IMR-90 (cell line): ENCODE measurements around the gene TYW5. TPM values are rescaled to one million over a fixed set of nuclear protein-coding genes. Genes with fewer than 3 reads are reported as not detected.

Source experiments
- ATAC-seq: fragments of 200-7000 bp; cut with Tn5 transposase; 2 replicates; pipeline ENCODE4 v1.9.1; 2020; ENCODE audit warnings: low read depth, mild to moderate bottlenecking, moderate library complexity
- BruUV-seq: library from RNA; stranded (reverse); fragments of 400-500 nt; replicated peaks from 2 replicates; lab custom pipeline; 2021; lab: Mats Ljungman, UMichigan
- CTCF ChIA-PET: fragments of 300-600 bp; formaldehyde crosslinking; extraction: SDS; loops from one replicate; lab custom pipeline; 2021; ENCODE audit warnings: antibody characterized with exemption; lab: Yijun Ruan, JAX
- POLR2A ChIA-PET: fragments of 300-600 bp; sonication (Branson Sonifier 250); formaldehyde crosslinking; loops from one replicate; lab custom pipeline; 2022; ENCODE audit warnings: antibody characterized with exemption; ENCODE audit not compliant: unreplicated experiment; lab: Charles Lee
- DNase-seq: peaks from one replicate; pipeline ENCODE4 v3.0.0; 2013
- H2AFZ ChIP-seq: replicated peaks from 2 replicates; pipeline ENCODE3; 2013; ENCODE audit warnings: low read length, mild to moderate bottlenecking; ENCODE audit not compliant: poor library complexity
- H2AK5ac ChIP-seq: 2 replicates; pipeline ENCODE4 v1.6.1; 2013; ENCODE audit warnings: low read depth, low read length, inconsistent platforms
- H2AK9ac ChIP-seq: replicated peaks from 2 replicates; pipeline ENCODE3; 2013; ENCODE audit warnings: mild to moderate bottlenecking, low read depth, low read length, moderate library complexity; ENCODE audit not compliant: poor library complexity
- H2BK120ac ChIP-seq: 2 replicates; pipeline ENCODE4 v1.6.1; 2013; ENCODE audit warnings: low read depth, low read length, inconsistent platforms
- H2BK15ac ChIP-seq: 3 replicates; pipeline ENCODE4 v1.6.1; 2013; ENCODE audit warnings: low read depth, low read length, inconsistent platforms
- H2BK20ac ChIP-seq: 2 replicates; pipeline ENCODE4 v1.6.1; 2013; ENCODE audit warnings: low read depth, mild to moderate bottlenecking, inconsistent platforms, low read length, moderate library complexity
- H2BK5ac ChIP-seq: 2 replicates; pipeline ENCODE4 v1.6.1; 2013; ENCODE audit warnings: mild to moderate bottlenecking, low read depth, low read length, inconsistent platforms; ENCODE audit not compliant: poor library complexity, severe bottlenecking
- H3K14ac ChIP-seq: replicated peaks from 2 replicates; pipeline ENCODE4 v1.6.1; 2013; ENCODE audit warnings: low read depth, low read length, inconsistent platforms
- H3K18ac ChIP-seq: 2 replicates; pipeline ENCODE4 v1.6.1; 2013; ENCODE audit warnings: low read depth, low read length, control low read depth
- H3K23ac ChIP-seq: 2 replicates; pipeline ENCODE4 v1.6.1; 2013; ENCODE audit warnings: low read depth, low read length, inconsistent platforms
- H3K27ac ChIP-seq: 2 replicates; pipeline ENCODE4 v1.5.1; 2013; ENCODE audit warnings: mild to moderate bottlenecking, control low read depth, low read length; ENCODE audit not compliant: insufficient read depth
- H3K27me3 ChIP-seq: 2 replicates; pipeline ENCODE4 v1.6.1; 2013; ENCODE audit warnings: low read length; ENCODE audit not compliant: control insufficient read depth, insufficient read depth
- H3K36me3 ChIP-seq: 2 replicates; pipeline ENCODE4 v1.6.1; 2013; ENCODE audit warnings: low read length, mixed read lengths; ENCODE audit not compliant: control insufficient read depth, insufficient read depth
- H3K4ac ChIP-seq: 2 replicates; pipeline ENCODE4 v1.6.1; 2013; ENCODE audit warnings: low read depth, low read length, inconsistent platforms
- H3K4me1 ChIP-seq: 2 replicates; pipeline ENCODE4 v1.6.1; 2013; ENCODE audit warnings: low read length, mixed read lengths; ENCODE audit not compliant: control insufficient read depth, insufficient read depth
- H3K4me2 ChIP-seq: 2 replicates; pipeline ENCODE4 v1.6.1; 2013; ENCODE audit warnings: low read depth, mild to moderate bottlenecking, control low read depth, low read length, moderate library complexity
- H3K4me3 ChIP-seq: 2 replicates; pipeline ENCODE4 v1.5.1; 2013; ENCODE audit warnings: low read depth, mild to moderate bottlenecking, control low read depth, low read length, moderate library complexity; ENCODE audit not compliant: insufficient read depth
- H3K56ac ChIP-seq: 2 replicates; pipeline ENCODE4 v1.6.1; 2013; ENCODE audit warnings: low read length, inconsistent platforms; ENCODE audit not compliant: insufficient read depth; ENCODE audit errors: extremely low read depth
- H3K79me1 ChIP-seq, 2 experiments: 2 replicates each; pipeline ENCODE4 v1.6.1; 2013; ENCODE audit warnings: low read length in 2 of 2, inconsistent platforms in 1 of 2, low read depth in 1 of 2
- H3K9ac ChIP-seq: 2 replicates; pipeline ENCODE4 v1.6.1; 2013; ENCODE audit warnings: low read depth, low read length, control low read depth
- H3K9me1 ChIP-seq: 2 replicates; pipeline ENCODE4 v1.6.1; 2013; ENCODE audit warnings: low read length, inconsistent platforms; ENCODE audit not compliant: insufficient read depth
- H3K9me3 ChIP-seq: 2 replicates; pipeline ENCODE4 v1.6.1; 2013; ENCODE audit warnings: low read length; ENCODE audit not compliant: control insufficient read depth, insufficient read depth
- H4K20me1 ChIP-seq: 2 replicates; pipeline ENCODE4 v1.6.1; 2013; ENCODE audit warnings: low read length, inconsistent platforms; ENCODE audit not compliant: insufficient read depth
- H4K5ac ChIP-seq: 2 replicates; pipeline ENCODE4 v1.6.1; 2013; ENCODE audit warnings: mild to moderate bottlenecking, low read depth, low read length, control low read depth
- H4K8ac ChIP-seq, 2 experiments: 2 replicates each; pipeline ENCODE4 v1.6.1; 2013; ENCODE audit warnings: low read depth in 2 of 2, low read length in 2 of 2, control low read depth in 1 of 2, inconsistent platforms in 1 of 2
- H4K91ac ChIP-seq: 2 replicates; pipeline ENCODE4 v1.6.1; 2013; ENCODE audit warnings: low read depth, low read length, inconsistent platforms; ENCODE audit not compliant: insufficient read depth
- BHLHE40 ChIP-seq: fragments of 150-350 bp; IDR thresholded peaks from 2 replicates; pipeline ENCODE4 v1.6.1; 2016; ENCODE audit warnings: mild to moderate bottlenecking, low read depth, low read length
- CHD1 ChIP-seq: IDR thresholded peaks from 2 replicates; pipeline ENCODE4 v1.6.1; 2012; ENCODE audit warnings: low read depth, low read length, improper control_type of control experiment
- CTCF ChIP-seq: conservative IDR thresholded peaks from 2 replicates; pipeline ENCODE4 v1.5.1; 2012; ENCODE audit warnings: mild to moderate bottlenecking, low read depth, low read length, improper control_type of control experiment
- ELK1 ChIP-seq: fragments of 150-350 bp; IDR thresholded peaks from 2 replicates; pipeline ENCODE4 v1.6.1; 2016; ENCODE audit warnings: low read depth, mild to moderate bottlenecking, low read length, moderate library complexity, borderline replicate concordance
- MAFK ChIP-seq: IDR thresholded peaks from 2 replicates; pipeline ENCODE4 v1.6.1; 2012; ENCODE audit warnings: low read depth, low read length, improper control_type of control experiment
- MAZ ChIP-seq: IDR thresholded peaks from 2 replicates; pipeline ENCODE4 v1.6.1; 2012; ENCODE audit warnings: low read depth, mild to moderate bottlenecking, low read length, improper control_type of control experiment, moderate library complexity, borderline replicate concordance
- NFE2L2 ChIP-seq: fragments of 150-350 bp; IDR thresholded peaks from 2 replicates; pipeline ENCODE4 v1.6.1; 2016; ENCODE audit warnings: low read depth, mild to moderate bottlenecking, low read length
- POLR2A ChIP-seq: IDR thresholded peaks from 2 replicates; pipeline ENCODE4 v1.6.1; 2012; ENCODE audit warnings: mild to moderate bottlenecking, low read depth, low read length
- RCOR1 ChIP-seq: IDR thresholded peaks from 2 replicates; pipeline ENCODE4 v1.6.1; 2012; ENCODE audit warnings: mild to moderate bottlenecking, low read length, improper control_type of control experiment; ENCODE audit not compliant: insufficient replicate concordance
- RFX5 ChIP-seq: IDR thresholded peaks from 2 replicates; pipeline ENCODE4 v1.8.0; 2012; ENCODE audit warnings: low read depth, mild to moderate bottlenecking, low read length, moderate library complexity
- WGBS, 2 experiments: methylation state at CpG; one replicate each; pipeline versions ENCODE4 v1.1.5 to v1.1.7; 2013; ENCODE audit warnings: missing lambda C conversion rate in 2 of 2; ENCODE audit not compliant: insufficient read length in 1 of 2; ENCODE audit errors: extremely low coverage in 2 of 2; 5-methylcytosine and 5-hydroxymethylcytosine counted together
- dilution Hi-C: fragments of 300-500 bp; cut with HindIII; formaldehyde crosslinking; loops from one replicate; pipeline ENCODE4 v1.14.3; 2018; ENCODE audit warnings: low sequenced_read_pairs; ENCODE audit not compliant: unreplicated experiment
- in situ Hi-C: fragments of 300-500 bp; cut with MboI; formaldehyde crosslinking; loops from 3 replicates; pipeline ENCODE4 v1.14.3; 2019; ENCODE audit warnings: low sequenced_read_pairs, inconsistent platforms, mixed read lengths
- intact Hi-C: fragments of 100-400 bp; cut with micrococcal nuclease; formaldehyde crosslinking; loops from 2 replicates; pipeline ENCODE4 v1.10.0; 2022
- polyA plus RNA-seq, 3 experiments: library from polyadenylated mRNA; depleted of rRNA; stranded (reverse); fragments of >200 nt; gene quantifications; 2 replicates each; pipeline ENCODE4 v1.2.3, GENCODE V29; 2012; ENCODE audit warnings: low replicate concordance in 1 of 3
- total RNA-seq: library from RNA; depleted of rRNA; stranded (reverse); fragments of >200 nt; gene quantifications from 2 replicates; pipeline ENCODE4 v1.2.3, GENCODE V29; 2012

Gene TYW5
- total and polyA plus RNA-seq, 2 of the 4 experiments (the other 2 are of a cell fraction): 3.8 to 4.0 TPM

GRCh38 chr2:199999166-199999565, 43.9 kb upstream of the TYW5 start:
- Histone ChIP-seq H2BK5ac (no peak overlapping the region), H2BK20ac (no peak overlapping the region), H3K4me2 (no peak overlapping the region), H4K20me1 (no peaks in the 10 kb centered on the region), H3K9me1 (no peaks in the 10 kb centered on the region), H2AFZ (no peak overlapping the region), H3K9ac (no peak overlapping the region), H3K4me3 (no peak overlapping the region), H4K5ac (no peak overlapping the region), H4K8ac (no peak overlapping the region), H4K91ac (no peak overlapping the region), H3K9me3 (no peaks in the 10 kb centered on the region), H3K4me1 (peaks cover 4% of the 10 kb centered on the region), H3K23ac (no peak overlapping the region), H2AK9ac (no peak overlapping the region), H2BK120ac (no peak overlapping the region), H3K79me1 (no peaks in the 10 kb centered on the region), H3K14ac (no peak overlapping the region), H3K36me3 (no peaks in the 10 kb centered on the region), H3K27me3 (no peaks in the 10 kb centered on the region), H3K18ac (no peak overlapping the region), H2BK15ac (no peak overlapping the region), H3K27ac (no peak overlapping the region), H3K4ac (no peak overlapping the region), H3K56ac (no peak overlapping the region), H2AK5ac (no peak overlapping the region)
- no CpG with 5 or more reads among the region's 4 CpGs for WGBS, 2 experiments
- dilution Hi-C loops (no loop called here), in situ Hi-C loops (no loop called here), intact Hi-C loops (no loop called here)
- peak; percentile 13 for DNase-seq
- ChIA-PET CTCF (no interaction called here), POLR2A (no interaction called here)
- no TSS peak for BruUV-seq
- ATAC-seq: no peak
- TF ChIP-seq CHD1: no peak
- no peak for TF ChIP-seq MAZ
- TF ChIP-seq RCOR1: no peak
- no peak for TF ChIP-seq CTCF
- TF ChIP-seq RFX5: no peak
- TF ChIP-seq BHLHE40: no peak
- no peak for TF ChIP-seq MAFK
- TF ChIP-seq POLR2A: no peak
- TF ChIP-seq NFE2L2: no peak
- TF ChIP-seq ELK1: no peak
